Epithelial cell of proximal tubule (primary cell): Measurements from ENCODE around the gene SLC4A8. TPM values are rescaled to one million over a fixed set of nuclear protein-coding genes. Genes with fewer than 3 reads are reported as not detected.
"Not testable (repeated sequence)": the region's sequence is repeated elsewhere in the genome, so short reads cannot be mapped to it uniquely, and the experiment has no call there.

Experiments used
- DNase-seq: peaks from one replicate; pipeline ENCODE4 v3.0.0-alpha.2; 2011; ENCODE audit warnings: low read depth
- H3K4me3 ChIP-seq: 2 replicates; pipeline ENCODE4 v1.5.1; 2011; ENCODE audit warnings: low read depth, mild to moderate bottlenecking, low read length
- total RNA-seq: library from RNA; depleted of rRNA; stranded (reverse); fragments of >200 nt; gene quantifications from 2 replicates; pipeline ENCODE4 v1.2.3, GENCODE V29; 2015
- TF ChIP-seq, protein P1 (sequence below): conservative IDR thresholded peaks from 2 replicates; pipeline ENCODE4 v1.5.1; 2012; ENCODE audit warnings: low read depth, mild to moderate bottlenecking, low read length

Gene SLC4A8
- total RNA-seq, 1 donor from 2014 or later, result 0.86 TPM

DNA sequence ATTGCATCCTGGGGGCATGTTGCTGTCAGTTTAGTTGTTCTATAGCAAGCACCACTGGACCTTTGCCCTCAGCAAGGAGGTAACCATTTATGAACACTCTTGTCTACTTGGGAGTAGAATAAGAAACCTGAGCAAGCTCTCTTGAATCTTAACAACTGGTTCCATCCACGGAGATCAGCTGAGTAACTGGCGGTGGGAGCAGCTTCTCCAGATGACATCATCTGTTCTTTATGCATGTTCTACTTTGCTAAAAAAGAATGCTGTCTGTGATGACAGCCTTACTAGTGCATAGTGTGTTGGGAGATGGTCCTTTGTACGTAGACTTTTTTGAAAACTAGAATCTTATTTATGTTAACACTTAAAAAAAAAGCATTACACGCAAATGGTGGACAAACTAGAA is 17.7 kb downstream of the SLC4A8 start:
- TF ChIP-seq, protein P1, sequence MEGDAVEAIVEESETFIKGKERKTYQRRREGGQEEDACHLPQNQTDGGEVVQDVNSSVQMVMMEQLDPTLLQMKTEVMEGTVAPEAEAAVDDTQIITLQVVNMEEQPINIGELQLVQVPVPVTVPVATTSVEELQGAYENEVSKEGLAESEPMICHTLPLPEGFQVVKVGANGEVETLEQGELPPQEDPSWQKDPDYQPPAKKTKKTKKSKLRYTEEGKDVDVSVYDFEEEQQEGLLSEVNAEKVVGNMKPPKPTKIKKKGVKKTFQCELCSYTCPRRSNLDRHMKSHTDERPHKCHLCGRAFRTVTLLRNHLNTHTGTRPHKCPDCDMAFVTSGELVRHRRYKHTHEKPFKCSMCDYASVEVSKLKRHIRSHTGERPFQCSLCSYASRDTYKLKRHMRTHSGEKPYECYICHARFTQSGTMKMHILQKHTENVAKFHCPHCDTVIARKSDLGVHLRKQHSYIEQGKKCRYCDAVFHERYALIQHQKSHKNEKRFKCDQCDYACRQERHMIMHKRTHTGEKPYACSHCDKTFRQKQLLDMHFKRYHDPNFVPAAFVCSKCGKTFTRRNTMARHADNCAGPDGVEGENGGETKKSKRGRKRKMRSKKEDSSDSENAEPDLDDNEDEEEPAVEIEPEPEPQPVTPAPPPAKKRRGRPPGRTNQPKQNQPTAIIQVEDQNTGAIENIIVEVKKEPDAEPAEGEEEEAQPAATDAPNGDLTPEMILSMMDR, result no peak
- DNase-seq, result no peak
- no peak overlapping the region for H3K4me3 ChIP-seq

DNA sequence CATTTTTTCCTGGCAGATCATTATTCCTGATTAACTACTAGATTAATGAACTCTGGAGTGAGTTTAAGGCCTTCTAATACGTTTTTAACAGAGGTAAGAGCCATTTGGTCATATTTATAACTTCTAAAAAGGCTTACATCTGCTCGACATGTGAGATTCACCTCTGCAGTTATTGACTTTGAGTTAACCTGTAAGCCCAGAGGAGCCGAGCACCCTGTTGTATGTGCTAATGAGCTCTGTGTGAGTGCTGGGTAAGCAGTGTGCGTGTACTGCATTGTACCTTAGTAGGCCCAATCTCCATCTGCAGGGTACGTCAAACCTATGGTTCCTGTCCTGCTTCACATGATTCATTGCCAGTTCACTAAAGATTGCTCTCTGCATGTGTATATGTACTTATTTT is 18.9 kb downstream of the SLC4A8 start:
- DNase-seq, result no peak
- H3K4me3 ChIP-seq, result no peak overlapping the region
- TF ChIP-seq, protein P1, result no peak

DNA sequence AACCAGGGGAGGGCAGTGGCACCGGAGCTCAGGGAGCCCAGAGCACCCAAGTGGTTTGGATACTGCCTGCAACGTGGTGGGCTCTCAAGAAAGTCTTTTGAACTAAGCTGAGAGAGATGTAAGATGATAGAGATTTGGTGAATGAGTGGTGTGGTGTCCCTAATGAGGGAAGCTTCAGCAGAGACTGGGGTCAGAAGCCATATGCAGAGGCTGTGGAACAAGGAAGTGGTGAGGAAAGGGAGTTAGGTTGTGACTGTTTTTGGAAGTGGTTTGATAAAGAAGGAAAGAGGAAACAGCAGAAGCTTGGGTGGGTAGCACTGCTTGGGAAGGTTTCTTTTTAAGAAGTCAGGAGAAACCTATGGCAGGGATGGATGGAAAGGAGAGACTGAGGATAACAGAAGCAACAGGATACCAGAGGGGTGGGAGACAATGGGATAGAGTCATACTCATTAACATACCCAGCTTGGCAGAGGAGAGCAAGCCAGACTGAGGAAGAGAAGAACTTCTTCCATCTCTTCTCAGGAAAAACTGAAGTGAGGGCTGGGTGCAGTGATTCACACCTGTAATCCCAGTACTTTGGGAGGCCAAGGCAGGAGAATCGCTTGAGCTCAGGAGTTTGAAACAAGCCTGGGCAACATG is 24.1 kb downstream of the SLC4A8 start:
- no peak for DNase-seq
- no peak overlapping the region for H3K4me3 ChIP-seq
- TF ChIP-seq, protein P1, result no peak

DNA sequence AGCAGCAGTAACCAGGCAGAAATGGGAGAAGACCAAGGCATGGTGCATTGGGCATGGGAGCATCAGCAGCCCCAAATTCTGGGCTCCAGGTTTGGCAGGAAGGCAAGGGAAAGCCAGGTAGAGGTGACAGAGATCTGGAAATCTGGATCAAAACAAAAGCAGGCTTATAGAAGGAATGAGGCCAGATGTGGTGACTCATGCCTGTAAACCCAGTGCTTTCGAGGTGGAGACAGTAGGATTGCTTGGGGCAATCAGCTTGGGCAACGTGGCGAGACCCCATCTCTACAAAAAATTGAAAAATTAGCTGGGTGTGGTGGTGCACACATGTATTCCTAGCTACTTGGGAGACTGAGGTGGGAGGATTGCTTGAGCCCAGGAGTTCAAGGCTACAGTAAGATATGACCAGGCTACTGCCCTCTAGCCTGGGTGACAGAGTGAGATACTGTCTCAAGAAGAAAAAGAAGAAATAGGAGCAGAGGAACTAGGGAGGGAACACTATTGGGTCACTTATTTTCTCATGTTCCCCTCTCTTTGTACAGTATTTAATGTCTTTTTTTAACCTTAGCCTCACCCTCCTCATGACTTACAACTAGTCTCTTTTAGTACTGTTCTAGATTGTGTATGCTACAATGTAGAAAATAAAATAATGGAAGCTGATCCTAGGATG is 25.1 kb downstream of the SLC4A8 start:
- H3K4me3 ChIP-seq, result no peak overlapping the region
- no peak for DNase-seq

DNA sequence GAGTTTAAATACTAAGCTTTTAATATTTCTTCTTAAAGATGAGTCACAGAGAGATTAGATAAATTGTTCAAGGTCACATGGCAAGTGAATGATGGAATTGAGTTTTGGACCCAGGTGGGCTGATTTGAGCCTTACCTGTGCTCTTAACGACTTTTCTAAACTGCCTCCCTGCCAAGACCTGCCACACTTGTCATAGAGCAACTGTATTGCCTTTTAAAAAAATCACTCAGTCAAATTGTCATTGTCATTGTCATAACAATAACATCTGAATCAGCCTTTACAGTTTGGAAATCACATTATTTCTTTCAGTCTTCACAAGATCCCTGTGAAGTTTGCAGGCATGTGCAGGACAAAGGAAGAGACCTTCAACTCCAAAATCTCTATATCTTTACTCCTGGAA is 25.7 kb downstream of the SLC4A8 start:
- no peak for DNase-seq
- TF ChIP-seq, protein P1, result no peak
- H3K4me3 ChIP-seq, result no peak overlapping the region

More for the DNA sequence above, 25.1 kb downstream of the SLC4A8 start:
- TF ChIP-seq, protein P1, result no peak

DNA sequence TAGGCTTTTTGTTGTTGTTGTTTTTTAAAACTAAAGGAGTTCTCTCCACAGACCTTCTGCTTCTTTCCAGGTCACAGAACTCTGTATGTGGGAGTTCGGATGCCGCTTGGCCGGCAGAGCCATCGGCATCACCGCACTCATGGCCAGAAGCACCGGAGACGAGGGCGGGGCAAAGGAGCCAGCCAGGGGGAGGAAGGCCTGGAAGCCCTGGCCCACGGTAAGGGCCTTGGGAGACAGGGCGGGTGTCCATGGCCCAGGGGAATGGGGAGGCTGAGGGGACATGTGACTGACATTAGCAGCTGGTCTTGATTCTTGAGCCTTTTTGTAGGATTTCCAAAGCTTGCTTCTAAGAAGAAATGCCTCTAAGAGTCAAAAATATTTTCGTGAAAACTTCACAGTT is 26.2 kb downstream of the SLC4A8 start:
- TF ChIP-seq, protein P1, result no peak
- no peak for DNase-seq
- H3K4me3 ChIP-seq, result no peak overlapping the region

DNA sequence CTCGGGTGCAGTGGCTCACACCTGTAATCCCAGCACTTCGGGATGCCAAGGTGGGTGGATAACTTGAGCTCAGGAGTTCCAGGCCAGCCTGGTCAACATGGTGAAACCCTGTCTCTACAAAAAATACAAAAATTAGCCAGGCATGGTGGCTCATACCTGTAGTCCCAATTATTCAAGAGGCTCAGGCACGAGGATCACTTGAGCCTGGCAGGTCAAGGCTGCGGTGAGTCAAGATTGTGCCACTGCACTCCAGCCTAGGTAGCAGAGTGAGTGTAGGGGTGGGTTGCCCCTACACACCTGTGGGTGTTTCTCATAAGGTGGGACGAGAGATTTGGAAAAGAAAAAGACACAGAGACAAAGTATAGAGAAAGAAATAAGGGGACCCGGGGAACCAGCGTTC is 29.4 kb downstream of the SLC4A8 start:
- DNase-seq, result not testable (repeated sequence)

DNA sequence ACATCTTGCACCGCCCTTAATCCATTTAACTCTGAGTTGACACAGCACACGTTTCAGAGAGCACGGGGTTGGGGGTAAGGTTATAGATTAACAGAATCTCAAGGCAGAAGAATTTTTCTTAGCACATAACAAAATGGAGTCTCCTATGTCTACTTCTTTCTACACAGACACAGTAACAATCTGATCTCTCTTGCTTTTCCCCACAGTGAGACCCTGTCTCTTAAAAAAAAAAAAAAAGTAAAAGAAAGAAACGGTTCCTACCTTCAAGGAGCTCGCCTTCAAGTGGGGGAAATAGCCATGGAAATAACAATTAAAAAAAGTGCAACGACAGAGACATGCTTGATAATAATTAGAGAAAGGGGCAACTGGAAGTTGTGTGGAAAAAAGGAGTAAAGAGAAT is 30.4 kb downstream of the SLC4A8 start:
- not testable (repeated sequence) for DNase-seq, H3K4me3 ChIP-seq

More for the DNA sequence above, 29.4 kb downstream of the SLC4A8 start:
- not testable (repeated sequence) for H3K4me3 ChIP-seq
